Activated naive CD8-positive, alpha-beta T cell treated with anti-CD3 and anti-CD28 coated beads for 36 hours (primary cell): ENCODE results near the gene MORN4. TPM values are rescaled to one million over a fixed set of nuclear protein-coding genes. Genes with fewer than 3 reads are reported as not detected.
"Not testable (repeated sequence)": the region's sequence is repeated elsewhere in the genome, so short reads cannot be mapped to it uniquely, and the experiment has no call there.

Source experiments
- DNase-seq: peaks from one replicate; pipeline ENCODE4 v3.0.0; 2021
- H3K27ac Mint-ChIP-seq: one replicate; pipeline ENCODE4 v1.8.0; 2022; ENCODE audit warnings: mild to moderate bottlenecking, moderate library complexity, mixed read lengths
- H3K27me3 Mint-ChIP-seq: one replicate; pipeline ENCODE4 v1.8.0; 2022; ENCODE audit warnings: mild to moderate bottlenecking, mixed read lengths
- H3K36me3 Mint-ChIP-seq: one replicate; pipeline ENCODE4 v1.8.0; 2021; ENCODE audit warnings: mild to moderate bottlenecking, mixed read lengths
- H3K4me1 Mint-ChIP-seq: one replicate; pipeline ENCODE4 v1.8.0; 2021; ENCODE audit warnings: mixed read lengths
- H3K4me3 Mint-ChIP-seq: one replicate; pipeline ENCODE4 v1.8.0; 2022; ENCODE audit warnings: mild to moderate bottlenecking, moderate library complexity, mixed read lengths
- H3K9me3 Mint-ChIP-seq: one replicate; pipeline ENCODE4 v1.8.0; 2022; ENCODE audit warnings: mixed read lengths
- total RNA-seq, 2 experiments: library from RNA; stranded (reverse); gene quantifications; one replicate each; pipeline ENCODE4 v1.2.3, GENCODE V29; 2021

The MORN4 gene
- total RNA-seq, 2 experiments from 2014 or later, result 3.0 to 3.4 TPM

- no peaks in the 10 kb centered on the region for H3K9me3 Mint-ChIP-seq
- no peak overlapping the region for H3K4me3 Mint-ChIP-seq
- H3K4me1 Mint-ChIP-seq, result peaks cover 14% of the 10 kb centered on the region
- peak overlapping the region; percentile 58 for H3K27ac Mint-ChIP-seq
- no peaks in the 10 kb centered on the region for H3K27me3 Mint-ChIP-seq
- peaks cover 16% of the 10 kb centered on the region for H3K36me3 Mint-ChIP-seq
- peak; percentile 18 for DNase-seq
Measured at GRCh38 chr10:97648562-97649404, 15.5 kb upstream of the MORN4 start.

GRCh38 chr10:97647556-97647955, 14.3 kb upstream of the MORN4 start:
- Mint-ChIP-seq H3K27ac (peak overlapping the region; percentile 36), H3K27me3 (no peaks in the 10 kb centered on the region), H3K9me3 (no peaks in the 10 kb centered on the region), H3K4me1 (peaks cover 22% of the 10 kb centered on the region), H3K4me3 (no peak overlapping the region), H3K36me3 (peaks cover 13% of the 10 kb centered on the region)
- no peak for DNase-seq

GRCh38 chr10:97644936-97645335, 11.6 kb upstream of the MORN4 start:
- no peak overlapping the region for H3K27ac Mint-ChIP-seq
- no peaks in the 10 kb centered on the region for H3K9me3 Mint-ChIP-seq
- peaks cover 35% of the 10 kb centered on the region for H3K4me1 Mint-ChIP-seq
- DNase-seq, result no peak
- no peak overlapping the region for H3K4me3 Mint-ChIP-seq
- no peaks in the 10 kb centered on the region for H3K27me3 Mint-ChIP-seq
- peaks cover 13% of the 10 kb centered on the region for H3K36me3 Mint-ChIP-seq

- no peak for DNase-seq
- H3K4me3 Mint-ChIP-seq, result no peak overlapping the region
- peaks cover 27% of the 10 kb centered on the region for H3K4me1 Mint-ChIP-seq
- H3K36me3 Mint-ChIP-seq, result peaks cover 13% of the 10 kb centered on the region
- no peaks in the 10 kb centered on the region for H3K27me3 Mint-ChIP-seq
- no peak overlapping the region for H3K27ac Mint-ChIP-seq
- no peaks in the 10 kb centered on the region for H3K9me3 Mint-ChIP-seq
Measured at GRCh38 chr10:97643441-97643985, 10.2 kb upstream of the MORN4 start.

GRCh38 chr10:97642471-97643159, 9.3 kb upstream of the MORN4 start:
- peak overlapping the region; percentile 40 for H3K4me3 Mint-ChIP-seq
- H3K27ac Mint-ChIP-seq, result not testable (repeated sequence)

GRCh38 chr10:97640868-97641811, 7.8 kb upstream of the MORN4 start:
- Mint-ChIP-seq H3K4me3 (peak overlapping the region; percentile 92), H3K4me1 (peaks cover 22% of the 10 kb centered on the region), H3K27me3 (no peaks in the 10 kb centered on the region), H3K27ac (peak overlapping the region; percentile 73), H3K36me3 (peaks cover 13% of the 10 kb centered on the region), H3K9me3 (no peaks in the 10 kb centered on the region)
- peak; percentile 41 for DNase-seq

More at GRCh38 chr10:97642471-97643159, 9.3 kb upstream of the MORN4 start:
- Mint-ChIP-seq H3K4me1 (peaks cover 23% of the 10 kb centered on the region), H3K36me3 (peaks cover 13% of the 10 kb centered on the region)
- not testable (repeated sequence) for H3K27me3 Mint-ChIP-seq, H3K9me3 Mint-ChIP-seq, DNase-seq

- H3K9me3 Mint-ChIP-seq, result no peaks in the 10 kb centered on the region
- peak; percentile 99 for DNase-seq
- H3K27me3 Mint-ChIP-seq, result no peaks in the 10 kb centered on the region
- peak within 1 kb of the TSS; percentile 92 for H3K4me3 Mint-ChIP-seq
- peak within 1 kb of the TSS; percentile 78 for H3K27ac Mint-ChIP-seq
- peaks cover 11% of the 10 kb centered on the region for H3K36me3 Mint-ChIP-seq
- peaks cover 22% of the 10 kb centered on the region for H3K4me1 Mint-ChIP-seq
Measured at GRCh38 chr10:97640174-97640867, 7.0 kb upstream of the MORN4 start, which contains the start of gene PI4K2A. TSS of gene PI4K2A (plus strand) at chr10:97640671. CDS start at chr10:97640743, 72 bp downstream.

GRCh38 chr10:97639090-97639489, 5.8 kb upstream of the MORN4 start:
- DNase-seq, H3K27ac Mint-ChIP-seq, H3K27me3 Mint-ChIP-seq, H3K36me3 Mint-ChIP-seq, H3K4me3 Mint-ChIP-seq, H3K9me3 Mint-ChIP-seq: not testable (repeated sequence)
- peaks cover 22% of the 10 kb centered on the region for H3K4me1 Mint-ChIP-seq

- Mint-ChIP-seq H3K4me3 (no peak overlapping the region), H3K4me1 (peaks cover 19% of the 10 kb centered on the region), H3K36me3 (peaks cover 2% of the 10 kb centered on the region), H3K27ac (no peak overlapping the region), H3K27me3 (no peaks in the 10 kb centered on the region), H3K9me3 (no peaks in the 10 kb centered on the region)
- no peak for DNase-seq
Measured at GRCh38 chr10:97635577-97635976, 2.3 kb upstream of the MORN4 start.

- peak overlapping the region; percentile 91 for H3K27ac Mint-ChIP-seq
- peaks cover 2% of the 10 kb centered on the region for H3K36me3 Mint-ChIP-seq
- peak overlapping the region; percentile 99 for H3K4me3 Mint-ChIP-seq
- no peaks in the 10 kb centered on the region for H3K9me3 Mint-ChIP-seq
- H3K27me3 Mint-ChIP-seq, result no peaks in the 10 kb centered on the region
- H3K4me1 Mint-ChIP-seq, result peaks cover 14% of the 10 kb centered on the region
- peak; percentile 15 for DNase-seq
Measured at GRCh38 chr10:97633921-97634320, 621 bp upstream of the MORN4 start.

GRCh38 chr10:97631098-97631497, 2.2 kb downstream of the MORN4 start:
- Mint-ChIP-seq H3K4me3 (no peak overlapping the region), H3K4me1 (peaks cover 14% of the 10 kb centered on the region), H3K9me3 (no peaks in the 10 kb centered on the region)

GRCh38 chr10:97629289-97629688, 4.0 kb downstream of the MORN4 start:
- DNase-seq, result no peak

More at GRCh38 chr10:97631098-97631497, 2.2 kb downstream of the MORN4 start:
- peaks cover 2% of the 10 kb centered on the region for H3K36me3 Mint-ChIP-seq
- H3K27me3 Mint-ChIP-seq, result no peaks in the 10 kb centered on the region
- DNase-seq, result no peak
- no peak overlapping the region for H3K27ac Mint-ChIP-seq

GRCh38 chr10:97628228-97628627, 5.1 kb downstream of the MORN4 start:
- H3K27ac Mint-ChIP-seq, result no peak overlapping the region
- no peak overlapping the region for H3K4me3 Mint-ChIP-seq
- no peak for DNase-seq
- H3K9me3 Mint-ChIP-seq, result no peaks in the 10 kb centered on the region
- peaks cover under 1% of the 10 kb centered on the region for H3K36me3 Mint-ChIP-seq
- peaks cover 7% of the 10 kb centered on the region for H3K4me1 Mint-ChIP-seq
- H3K27me3 Mint-ChIP-seq, result no peaks in the 10 kb centered on the region

More at GRCh38 chr10:97629289-97629688, 4.0 kb downstream of the MORN4 start:
- Mint-ChIP-seq H3K9me3 (no peaks in the 10 kb centered on the region), H3K4me1 (peaks cover 14% of the 10 kb centered on the region), H3K36me3 (peaks cover 2% of the 10 kb centered on the region), H3K27ac (no peak overlapping the region), H3K27me3 (no peaks in the 10 kb centered on the region), H3K4me3 (no peak overlapping the region)

GRCh38 chr10:97627731-97628130, 5.6 kb downstream of the MORN4 start:
- Mint-ChIP-seq H3K36me3 (no peaks in the 10 kb centered on the region), H3K27me3 (no peaks in the 10 kb centered on the region), H3K4me1 (peaks cover 4% of the 10 kb centered on the region), H3K9me3 (no peaks in the 10 kb centered on the region), H3K4me3 (no peak overlapping the region), H3K27ac (no peak overlapping the region)
- DNase-seq, result no peak
